Activated naive CD8-positive, alpha-beta T cell treated with anti-CD3 and anti-CD28 coated beads, Interleukin-2, amount 50 U/mL, for 24 hours (primary cell): ENCODE results near the gene BLOC1S1.

ENCODE experiments used
- ATAC-seq: fragments of 150-1000 bp; cut with Tn5 transposase; one replicate; pipeline ENCODE4 v1.10.0; 2021
- DNase-seq: peaks from one replicate; pipeline ENCODE4 v3.0.0; 2021
- H3K27ac Mint-ChIP-seq: one replicate; pipeline ENCODE4 v1.8.0; 2021; ENCODE audit warnings: mild to moderate bottlenecking, mixed read lengths
- H3K27me3 Mint-ChIP-seq: one replicate; pipeline ENCODE4 v1.8.0; 2021; ENCODE audit warnings: mixed read lengths
- H3K36me3 Mint-ChIP-seq: one replicate; pipeline ENCODE4 v1.8.0; 2021; ENCODE audit warnings: low read depth, mixed read lengths
- H3K4me1 Mint-ChIP-seq: one replicate; pipeline ENCODE4 v1.8.0; 2021; ENCODE audit warnings: mixed read lengths
- H3K4me3 Mint-ChIP-seq: one replicate; pipeline ENCODE4 v1.8.0; 2021; ENCODE audit warnings: mild to moderate bottlenecking, moderate library complexity, mixed read lengths
- H3K9me3 Mint-ChIP-seq: one replicate; pipeline ENCODE4 v1.8.0; 2021; ENCODE audit warnings: mixed read lengths

The BLOC1S1 gene

GRCh38 chr12:55724226-55724939, 8.5 kb downstream of the BLOC1S1 start:
- no peak overlapping the region for H3K27ac Mint-ChIP-seq
- ATAC-seq (no peak), DNase-seq (peak; percentile 74)
- peaks cover 20% of the 10 kb centered on the region for H3K4me1 Mint-ChIP-seq
- peaks cover 3% of the 10 kb centered on the region for H3K36me3 Mint-ChIP-seq
- H3K4me3 Mint-ChIP-seq, result no peak overlapping the region
- no peaks in the 10 kb centered on the region for H3K9me3 Mint-ChIP-seq
- no peaks in the 10 kb centered on the region for H3K27me3 Mint-ChIP-seq

- Mint-ChIP-seq H3K27ac (no peak overlapping the region), H3K27me3 (no peaks in the 10 kb centered on the region), H3K9me3 (no peaks in the 10 kb centered on the region), H3K4me1 (peaks cover 25% of the 10 kb centered on the region), H3K4me3 (no peak overlapping the region), H3K36me3 (peaks cover 3% of the 10 kb centered on the region)
- ATAC-seq (no peak), DNase-seq (no peak)
Measured at GRCh38 chr12:55724940-55725309, 9.1 kb downstream of the BLOC1S1 start.

- no peak overlapping the region for H3K4me3 Mint-ChIP-seq
- ATAC-seq (no peak), DNase-seq (no peak)
- H3K36me3 Mint-ChIP-seq, result peaks cover 3% of the 10 kb centered on the region
- H3K27me3 Mint-ChIP-seq, result no peaks in the 10 kb centered on the region
- H3K9me3 Mint-ChIP-seq, result no peaks in the 10 kb centered on the region
- peaks cover 32% of the 10 kb centered on the region for H3K4me1 Mint-ChIP-seq
- no peak overlapping the region for H3K27ac Mint-ChIP-seq
Measured at GRCh38 chr12:55725556-55725955, 9.7 kb downstream of the BLOC1S1 start.

GRCh38 chr12:55726971-55727370, 11.1 kb downstream of the BLOC1S1 start:
- H3K9me3 Mint-ChIP-seq, result no peaks in the 10 kb centered on the region
- H3K4me1 Mint-ChIP-seq, result peaks cover 37% of the 10 kb centered on the region
- peak overlapping the region; percentile 83 for H3K27ac Mint-ChIP-seq
- H3K36me3 Mint-ChIP-seq, result peaks cover 3% of the 10 kb centered on the region
- ATAC-seq, result no peak
- peak overlapping the region; percentile 94 for H3K4me3 Mint-ChIP-seq
- H3K27me3 Mint-ChIP-seq, result no peaks in the 10 kb centered on the region
- no peak for DNase-seq

GRCh38 chr12:55727643-55728185, 11.9 kb downstream of the BLOC1S1 start:
- Mint-ChIP-seq H3K4me3 (peak overlapping the region; percentile 94), H3K36me3 (peaks cover 3% of the 10 kb centered on the region), H3K27me3 (no peaks in the 10 kb centered on the region), H3K27ac (peak overlapping the region; percentile 83), H3K4me1 (peaks cover 37% of the 10 kb centered on the region), H3K9me3 (no peaks in the 10 kb centered on the region)
- no peak for DNase-seq
- no peak for ATAC-seq

- Mint-ChIP-seq H3K4me3 (peak overlapping the region; percentile 94), H3K27ac (no peak overlapping the region), H3K27me3 (no peaks in the 10 kb centered on the region), H3K9me3 (no peaks in the 10 kb centered on the region), H3K4me1 (peaks cover 37% of the 10 kb centered on the region), H3K36me3 (peaks cover 3% of the 10 kb centered on the region)
- ATAC-seq (no peak), DNase-seq (peak; percentile 37)
Measured at GRCh38 chr12:55728186-55728938, 12.5 kb downstream of the BLOC1S1 start.

GRCh38 chr12:55728939-55729818, 13.3 kb downstream of the BLOC1S1 start, which contains the start of gene CD63:
TSS of gene CD63 (minus strand) at chr12:55729009. CDS start at chr12:55728341, 668 bp downstream.
- peaks cover 37% of the 10 kb centered on the region for H3K4me1 Mint-ChIP-seq
- peak within 1 kb of the TSS; percentile 94 for H3K4me3 Mint-ChIP-seq
- no peaks in the 10 kb centered on the region for H3K27me3 Mint-ChIP-seq
- peaks cover 3% of the 10 kb centered on the region for H3K36me3 Mint-ChIP-seq
- no peaks in the 10 kb centered on the region for H3K9me3 Mint-ChIP-seq
- peak; percentile 78 for ATAC-seq
- peak within 1 kb of the TSS; percentile 97 for H3K27ac Mint-ChIP-seq
- DNase-seq, result peak; percentile 86

GRCh38 chr12:55729819-55730818, 14.3 kb downstream of the BLOC1S1 start:
- DNase-seq, result peak; percentile 41
- Mint-ChIP-seq H3K4me1 (peaks cover 37% of the 10 kb centered on the region), H3K4me3 (peak overlapping the region; percentile 94), H3K27ac (peak overlapping the region; percentile 97), H3K9me3 (no peaks in the 10 kb centered on the region), H3K27me3 (no peaks in the 10 kb centered on the region), H3K36me3 (peaks cover 3% of the 10 kb centered on the region)
- ATAC-seq, result peak; percentile 29

GRCh38 chr12:55732288-55732687, 16.4 kb downstream of the BLOC1S1 start:
- ATAC-seq (no peak), DNase-seq (no peak)
- Mint-ChIP-seq H3K9me3 (no peaks in the 10 kb centered on the region), H3K27ac (no peak overlapping the region), H3K4me3 (no peak overlapping the region), H3K27me3 (no peaks in the 10 kb centered on the region), H3K36me3 (no peaks in the 10 kb centered on the region), H3K4me1 (peaks cover 29% of the 10 kb centered on the region)

- DNase-seq (no peak), ATAC-seq (no peak)
- H3K27me3 Mint-ChIP-seq, result no peaks in the 10 kb centered on the region
- no peak overlapping the region for H3K27ac Mint-ChIP-seq
- no peaks in the 10 kb centered on the region for H3K36me3 Mint-ChIP-seq
- H3K4me3 Mint-ChIP-seq, result no peak overlapping the region
- H3K9me3 Mint-ChIP-seq, result no peaks in the 10 kb centered on the region
- peaks cover 29% of the 10 kb centered on the region for H3K4me1 Mint-ChIP-seq
Measured at GRCh38 chr12:55733021-55733555, 17.2 kb downstream of the BLOC1S1 start.

- H3K36me3 Mint-ChIP-seq, result no peaks in the 10 kb centered on the region
- H3K4me1 Mint-ChIP-seq, result peaks cover 32% of the 10 kb centered on the region
- DNase-seq (no peak), ATAC-seq (no peak)
- H3K27ac Mint-ChIP-seq, result no peak overlapping the region
- H3K9me3 Mint-ChIP-seq, result no peaks in the 10 kb centered on the region
- H3K4me3 Mint-ChIP-seq, result no peak overlapping the region
- no peaks in the 10 kb centered on the region for H3K27me3 Mint-ChIP-seq
Measured at GRCh38 chr12:55733858-55734257, 18.0 kb downstream of the BLOC1S1 start.

- H3K4me1 Mint-ChIP-seq, result peaks cover 32% of the 10 kb centered on the region
- DNase-seq, result no peak
- no peaks in the 10 kb centered on the region for H3K27me3 Mint-ChIP-seq
- H3K9me3 Mint-ChIP-seq, result no peaks in the 10 kb centered on the region
- H3K27ac Mint-ChIP-seq, result no peak overlapping the region
- no peak overlapping the region for H3K4me3 Mint-ChIP-seq
- no peak for ATAC-seq
- no peaks in the 10 kb centered on the region for H3K36me3 Mint-ChIP-seq
Measured at GRCh38 chr12:55734595-55734994, 18.7 kb downstream of the BLOC1S1 start.

GRCh38 chr12:55736076-55736475, 20.2 kb downstream of the BLOC1S1 start:
- H3K27ac Mint-ChIP-seq, result no peak overlapping the region

More at GRCh38 chr12:55736076-55736475, 20.2 kb downstream of the BLOC1S1 start:
- Mint-ChIP-seq H3K4me3 (no peak overlapping the region), H3K9me3 (no peaks in the 10 kb centered on the region), H3K27me3 (no peaks in the 10 kb centered on the region), H3K36me3 (no peaks in the 10 kb centered on the region), H3K4me1 (peaks cover 21% of the 10 kb centered on the region)
- ATAC-seq (no peak), DNase-seq (no peak)
